Measurements from ENCODE around the gene HYI.

DNA sequence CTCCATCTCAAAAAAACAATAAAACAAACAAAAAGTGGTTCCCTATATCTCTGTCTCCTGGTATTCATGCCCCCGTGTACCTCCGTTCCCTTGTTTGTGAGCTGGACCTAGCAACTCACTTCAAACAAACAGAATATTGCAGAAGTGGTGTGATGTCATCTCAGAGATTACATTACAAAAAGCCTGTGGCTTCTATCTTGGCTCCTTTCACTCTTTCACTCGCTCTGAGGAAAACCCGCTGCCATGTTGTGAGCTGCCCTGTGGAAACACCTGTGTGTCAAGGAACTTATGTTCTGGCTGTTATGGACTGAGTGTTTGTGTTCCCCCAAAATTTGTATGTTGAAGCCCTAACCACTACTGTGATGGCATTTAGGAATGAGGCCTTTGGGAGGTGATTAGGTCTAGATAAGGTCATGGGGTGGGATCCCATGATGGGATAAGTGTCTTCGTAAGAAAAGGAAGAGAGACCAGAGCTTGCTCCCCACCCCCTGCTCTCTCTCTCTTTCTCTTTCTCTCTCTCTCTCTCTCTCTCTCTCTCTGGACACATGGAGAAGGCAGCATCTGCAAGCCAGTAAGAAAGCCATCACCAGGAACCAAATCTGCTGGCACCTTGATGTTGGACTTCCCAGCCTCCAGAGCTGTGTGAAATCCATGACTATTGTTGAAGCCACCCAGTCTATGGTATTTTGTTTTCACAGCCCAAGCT is 7.4 kb upstream of the HYI start:
- TF ChIP-seq, protein P1, sequence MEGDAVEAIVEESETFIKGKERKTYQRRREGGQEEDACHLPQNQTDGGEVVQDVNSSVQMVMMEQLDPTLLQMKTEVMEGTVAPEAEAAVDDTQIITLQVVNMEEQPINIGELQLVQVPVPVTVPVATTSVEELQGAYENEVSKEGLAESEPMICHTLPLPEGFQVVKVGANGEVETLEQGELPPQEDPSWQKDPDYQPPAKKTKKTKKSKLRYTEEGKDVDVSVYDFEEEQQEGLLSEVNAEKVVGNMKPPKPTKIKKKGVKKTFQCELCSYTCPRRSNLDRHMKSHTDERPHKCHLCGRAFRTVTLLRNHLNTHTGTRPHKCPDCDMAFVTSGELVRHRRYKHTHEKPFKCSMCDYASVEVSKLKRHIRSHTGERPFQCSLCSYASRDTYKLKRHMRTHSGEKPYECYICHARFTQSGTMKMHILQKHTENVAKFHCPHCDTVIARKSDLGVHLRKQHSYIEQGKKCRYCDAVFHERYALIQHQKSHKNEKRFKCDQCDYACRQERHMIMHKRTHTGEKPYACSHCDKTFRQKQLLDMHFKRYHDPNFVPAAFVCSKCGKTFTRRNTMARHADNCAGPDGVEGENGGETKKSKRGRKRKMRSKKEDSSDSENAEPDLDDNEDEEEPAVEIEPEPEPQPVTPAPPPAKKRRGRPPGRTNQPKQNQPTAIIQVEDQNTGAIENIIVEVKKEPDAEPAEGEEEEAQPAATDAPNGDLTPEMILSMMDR (IDR thresholded peaks at IDR 0.05) = no peak
- TF ChIP-seq POLR2A (IDR thresholded peaks at IDR 0.05) = no peak
